CD4-positive, alpha-beta T cell (primary cell): ENCODE measurements around the gene CAGE1. TPM values are rescaled to one million over a fixed set of nuclear protein-coding genes. Genes with fewer than 3 reads are reported as not detected.

Experiments
- ATAC-seq: fragments of 200-7000 bp; cut with Tn5 transposase; one replicate; pipeline ENCODE4 v1.10.0; 2022; ENCODE audit warnings: mild to moderate bottlenecking; ENCODE audit not compliant: poor library complexity
- CTCF ChIA-PET: fragments of 350-600 bp; sonication (Branson Sonifier 250); formaldehyde crosslinking; loops from one replicate; lab custom pipeline; 2021; ENCODE audit warnings: antibody characterized with exemption, inconsistent platforms; lab: Charles Lee
- POLR2A ChIA-PET: fragments of 350-600 bp; sonication (Branson Sonifier 250); formaldehyde crosslinking; loops from one replicate; lab custom pipeline; 2021; ENCODE audit warnings: antibody characterized with exemption, inconsistent platforms; lab: Charles Lee
- DNase-seq, 14 experiments: peaks; one replicate each; pipeline ENCODE4 v3.0.0-alpha.2; 2013 to 2020; ENCODE audit warnings: mixed read lengths in 2 of 14
- H3K27ac ChIP-seq, 2 donors: one replicate each; pipeline versions ENCODE4 v1.5.1 to v1.7.0; 2013; ENCODE audit warnings: low read length in 2 of 2, low read depth in 1 of 2, mild to moderate bottlenecking in 1 of 2
- H3K27me3 ChIP-seq, 2 experiments: 1 replicate in 1 of 2; 2 replicates in 1 of 2; pipeline versions ENCODE4 v1.6.1 to v1.7.0; 2013; ENCODE audit warnings: low read length in 2 of 2, control low read depth in 1 of 2, mild to moderate bottlenecking in 1 of 2, moderate library complexity in 1 of 2; ENCODE audit not compliant: insufficient read depth in 2 of 2, control insufficient read depth in 1 of 2
- H3K36me3 ChIP-seq: one replicate; pipeline ENCODE4 v1.6.1; 2013; ENCODE audit warnings: low read length, control low read depth; ENCODE audit not compliant: insufficient read depth
- H3K4me1 ChIP-seq: one replicate; pipeline ENCODE4 v1.6.1; 2013; ENCODE audit warnings: low read length, control low read depth; ENCODE audit not compliant: insufficient read depth
- H3K4me3 ChIP-seq: one replicate; pipeline ENCODE4 v1.5.1; 2013; ENCODE audit warnings: mild to moderate bottlenecking, low read length, moderate library complexity
- H3K9me3 ChIP-seq, 2 experiments: 1 replicate in 1 of 2; 2 replicates in 1 of 2; pipeline versions ENCODE4 v1.6.1 to v1.7.0; 2013; ENCODE audit warnings: low read length in 2 of 2, mild to moderate bottlenecking in 2 of 2, control low read depth in 1 of 2, moderate library complexity in 1 of 2; ENCODE audit not compliant: control insufficient read depth in 1 of 2, insufficient read depth in 1 of 2
- H3K27ac Mint-ChIP-seq: one replicate; pipeline ENCODE4 v1.8.0; 2020; ENCODE audit warnings: mixed read lengths
- H3K27me3 Mint-ChIP-seq: one replicate; pipeline ENCODE4 v1.8.0; 2021; ENCODE audit warnings: mixed read lengths
- H3K36me3 Mint-ChIP-seq: one replicate; pipeline ENCODE4 v1.8.0; 2021; ENCODE audit warnings: low read depth, mixed read lengths
- H3K4me1 Mint-ChIP-seq: one replicate; pipeline ENCODE4 v1.8.0; 2021; ENCODE audit warnings: low read depth, mixed read lengths
- H3K4me3 Mint-ChIP-seq: one replicate; pipeline ENCODE4 v1.8.0; 2020; ENCODE audit warnings: mild to moderate bottlenecking, mixed read lengths
- H3K9me3 Mint-ChIP-seq: one replicate; pipeline ENCODE4 v1.8.0; 2020; ENCODE audit warnings: mixed read lengths
- intact Hi-C, 2 experiments: fragments of 100-400 bp; cut with DNase I in 1 of 2; cut with micrococcal nuclease in 1 of 2; formaldehyde crosslinking; loops; one replicate each; pipeline versions ENCODE4 v1.15.1 to v1.9.0; 2023 to 2025; cut with DNase I, micrococcal nuclease
- total RNA-seq, 174 experiments: library from RNA in 2 of 174; stranded (reverse) in 2 of 174; gene quantifications; one replicate each; pipeline ENCODE4 v1.2.3 and lab custom pipeline; 2021 to 2026
- TF ChIP-seq, protein P1 (sequence below): fragments of 200-600 bp; IDR thresholded peaks from one replicate; pipeline ENCODE4 v1.8.0; 2022; ENCODE audit warnings: antibody characterized with exemption, mild to moderate bottlenecking

Gene CAGE1
- total RNA-seq, 2 experiments from 2014 or later = 0.38 to 0.39 TPM

- H3K9me3 Mint-ChIP-seq = peaks cover 4% of the 10 kb centered on the region
- H3K27ac Mint-ChIP-seq = no peak overlapping the region
- peaks cover 0 to 8% of the 10 kb centered on the region in 2 experiments for H3K9me3 ChIP-seq
- peaks cover 12% of the 10 kb centered on the region for H3K4me1 Mint-ChIP-seq
- H3K36me3 ChIP-seq = no peaks in the 10 kb centered on the region
- no peaks in the 10 kb centered on the region for H3K27me3 Mint-ChIP-seq
- ChIA-PET CTCF (no interaction called here), POLR2A (interaction anchor here (0.6 kb wide), 1 partner anchor 18 kb away, joined by 3 read pairs; no protein-coding TSS in a partner anchor)
- H3K27ac ChIP-seq = no peak overlapping the region
- H3K27me3 ChIP-seq = no peaks in the 10 kb centered on the region
- no peak overlapping the region for H3K4me3 ChIP-seq
- H3K4me1 ChIP-seq = peaks cover 3% of the 10 kb centered on the region
- intact Hi-C loops = no loop called here
- no peaks in the 10 kb centered on the region for H3K36me3 Mint-ChIP-seq
- no peak overlapping the region for H3K4me3 Mint-ChIP-seq
- DNase-seq (no peak), ATAC-seq (no peak)
- TF ChIP-seq, protein P1, sequence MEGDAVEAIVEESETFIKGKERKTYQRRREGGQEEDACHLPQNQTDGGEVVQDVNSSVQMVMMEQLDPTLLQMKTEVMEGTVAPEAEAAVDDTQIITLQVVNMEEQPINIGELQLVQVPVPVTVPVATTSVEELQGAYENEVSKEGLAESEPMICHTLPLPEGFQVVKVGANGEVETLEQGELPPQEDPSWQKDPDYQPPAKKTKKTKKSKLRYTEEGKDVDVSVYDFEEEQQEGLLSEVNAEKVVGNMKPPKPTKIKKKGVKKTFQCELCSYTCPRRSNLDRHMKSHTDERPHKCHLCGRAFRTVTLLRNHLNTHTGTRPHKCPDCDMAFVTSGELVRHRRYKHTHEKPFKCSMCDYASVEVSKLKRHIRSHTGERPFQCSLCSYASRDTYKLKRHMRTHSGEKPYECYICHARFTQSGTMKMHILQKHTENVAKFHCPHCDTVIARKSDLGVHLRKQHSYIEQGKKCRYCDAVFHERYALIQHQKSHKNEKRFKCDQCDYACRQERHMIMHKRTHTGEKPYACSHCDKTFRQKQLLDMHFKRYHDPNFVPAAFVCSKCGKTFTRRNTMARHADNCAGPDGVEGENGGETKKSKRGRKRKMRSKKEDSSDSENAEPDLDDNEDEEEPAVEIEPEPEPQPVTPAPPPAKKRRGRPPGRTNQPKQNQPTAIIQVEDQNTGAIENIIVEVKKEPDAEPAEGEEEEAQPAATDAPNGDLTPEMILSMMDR = no peak
These were observed 45.1 kb upstream of the CAGE1 start for GRCh38 chr6:7434672-7435071.

DNA sequence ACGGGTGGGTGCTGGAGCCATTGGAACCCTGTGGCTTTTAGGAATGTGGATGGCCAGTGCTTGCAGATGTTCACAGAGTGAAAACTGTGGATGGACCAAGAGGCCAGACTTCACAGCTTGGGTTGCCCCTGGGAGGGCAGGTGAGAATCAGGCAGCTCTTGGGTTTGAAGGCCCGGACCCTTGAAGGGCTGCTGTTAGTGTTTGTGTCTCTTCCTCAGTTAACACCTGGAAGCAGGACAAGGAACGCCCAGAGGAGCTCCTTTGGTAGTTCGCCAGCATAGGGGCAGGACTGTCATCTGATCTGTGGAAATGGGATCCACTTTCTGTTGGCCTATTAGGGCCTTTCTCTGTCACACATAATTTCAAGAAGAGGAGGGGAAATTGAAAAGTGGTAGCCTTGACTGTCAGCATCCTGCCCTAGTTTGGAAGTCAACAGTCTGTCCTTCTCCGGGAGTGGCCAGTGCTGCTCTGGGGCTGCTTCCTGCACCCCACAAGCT is 43.6 kb upstream of the CAGE1 start:
- DNase-seq (no peak), ATAC-seq (no peak)
- CTCF ChIA-PET = no interaction called here
- H3K4me1 ChIP-seq = no peaks in the 10 kb centered on the region
- H3K27ac ChIP-seq = no peak overlapping the region
- peaks cover 4% of the 10 kb centered on the region for H3K9me3 Mint-ChIP-seq
- no peaks in the 10 kb centered on the region for H3K27me3 ChIP-seq
- POLR2A ChIA-PET = no interaction called here
- no peaks in the 10 kb centered on the region for H3K36me3 Mint-ChIP-seq
- intact Hi-C loops = no loop called here
- TF ChIP-seq, protein P1 = no peak
- no peaks in the 10 kb centered on the region for H3K27me3 Mint-ChIP-seq
- H3K4me3 ChIP-seq = no peak overlapping the region
- no peaks in the 10 kb centered on the region for H3K36me3 ChIP-seq
- H3K4me1 Mint-ChIP-seq = no peaks in the 10 kb centered on the region
- H3K27ac Mint-ChIP-seq = no peak overlapping the region
- peaks cover 0 to 8% of the 10 kb centered on the region in 2 experiments for H3K9me3 ChIP-seq
- H3K4me3 Mint-ChIP-seq = no peak overlapping the region

DNA sequence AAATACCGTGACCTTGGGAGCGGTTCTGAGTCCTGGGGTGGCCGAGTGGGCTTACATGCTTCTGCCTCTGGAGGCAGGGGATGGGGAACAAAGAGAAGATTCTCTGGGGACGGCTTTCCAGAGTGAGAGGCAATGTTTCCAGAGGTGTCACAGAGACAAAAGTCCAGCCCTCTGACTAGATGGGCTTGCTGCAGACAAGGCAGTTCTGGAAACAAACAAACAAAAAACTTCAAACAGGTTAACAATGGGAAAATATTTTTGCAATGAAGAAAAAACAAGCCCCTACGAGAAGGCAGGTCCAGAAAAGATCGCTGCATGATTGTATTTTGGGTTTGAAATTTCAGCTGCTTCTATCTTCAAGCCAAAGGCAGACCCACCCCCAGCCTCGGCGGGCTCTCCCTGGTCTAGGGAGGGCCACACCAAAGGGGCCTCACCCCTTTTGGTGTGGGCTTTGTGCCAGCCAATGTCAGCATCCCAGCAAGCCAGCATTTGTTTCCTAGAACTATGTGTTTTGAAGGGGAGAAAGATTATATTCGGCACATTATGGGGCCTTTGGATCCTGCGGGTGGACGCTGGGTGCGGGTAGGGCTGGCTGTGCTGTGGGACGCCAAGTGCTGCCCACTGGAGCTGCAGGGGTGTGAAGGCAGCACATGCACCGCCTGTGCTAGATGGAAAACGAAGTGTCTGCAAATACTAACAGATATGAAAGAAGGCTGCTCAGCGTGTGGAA is 43.0 kb upstream of the CAGE1 start:
- Histone ChIP-seq H3K36me3 (no peaks in the 10 kb centered on the region), H3K4me3 (no peak overlapping the region), H3K9me3 (peaks cover 0 to 8% of the 10 kb centered on the region in 2 experiments), H3K27ac (no peak overlapping the region), H3K27me3 (no peaks in the 10 kb centered on the region), H3K4me1 (no peaks in the 10 kb centered on the region)
- ATAC-seq (no peak), DNase-seq (no peak)
- H3K27ac Mint-ChIP-seq = no peak overlapping the region
- H3K36me3 Mint-ChIP-seq = no peaks in the 10 kb centered on the region
- H3K4me1 Mint-ChIP-seq = no peaks in the 10 kb centered on the region
- intact Hi-C loops = no loop called here
- no peaks in the 10 kb centered on the region for H3K27me3 Mint-ChIP-seq
- ChIA-PET CTCF (no interaction called here), POLR2A (no interaction called here)
- TF ChIP-seq, protein P1 = no peak
- peaks cover 4% of the 10 kb centered on the region for H3K9me3 Mint-ChIP-seq
- H3K4me3 Mint-ChIP-seq = no peak overlapping the region
